Activated naive CD8-positive, alpha-beta T cell treated with anti-CD3 and anti-CD28 coated beads, Interleukin-2, amount 10 ng/mL, durations not matched to agents 7 days and 5 days (primary cell): ENCODE measurements around the gene RFC2. TPM values are rescaled to one million over a fixed set of nuclear protein-coding genes. Genes with fewer than 3 reads are reported as not detected.
"Not testable (repeated sequence)": the region's sequence is repeated elsewhere in the genome, so short reads cannot be mapped to it uniquely, and the experiment has no call there.

Source experiments
- ATAC-seq: fragments of 150-1000 bp; cut with Tn5 transposase; one replicate; pipeline ENCODE4 v1.10.0; 2021; ENCODE audit warnings: low read depth, moderate library complexity
- POLR2A ChIA-PET: fragments of 350-600 bp; sonication (Branson Sonifier 250); formaldehyde crosslinking; loops from one replicate; lab custom pipeline; 2021; ENCODE audit warnings: antibody characterized with exemption; lab: Charles Lee
- DNase-seq: peaks from one replicate; pipeline ENCODE4 v3.0.0; 2021
- H3K27ac Mint-ChIP-seq: one replicate; pipeline ENCODE4 v1.8.0; 2022; ENCODE audit warnings: mild to moderate bottlenecking, mixed read lengths
- H3K27me3 Mint-ChIP-seq: one replicate; pipeline ENCODE4 v1.8.0; 2022; ENCODE audit warnings: mild to moderate bottlenecking, moderate library complexity, mixed read lengths
- H3K36me3 Mint-ChIP-seq: one replicate; pipeline ENCODE4 v1.8.0; 2021; ENCODE audit warnings: mild to moderate bottlenecking, mixed read lengths
- H3K4me1 Mint-ChIP-seq: one replicate; pipeline ENCODE4 v1.8.0; 2021; ENCODE audit warnings: mixed read lengths
- H3K4me3 Mint-ChIP-seq: one replicate; pipeline ENCODE4 v1.8.0; 2022; ENCODE audit warnings: mild to moderate bottlenecking, moderate library complexity, mixed read lengths
- H3K9me3 Mint-ChIP-seq: one replicate; pipeline ENCODE4 v1.8.0; 2021; ENCODE audit warnings: mixed read lengths
- total RNA-seq, 2 experiments: library from RNA; stranded (reverse); gene quantifications; one replicate each; pipeline ENCODE4 v1.2.3, GENCODE V29; 2021

RFC2 gene
- total RNA-seq, 2 experiments from 2014 or later, result 53.0 to 56.6 TPM

DNA sequence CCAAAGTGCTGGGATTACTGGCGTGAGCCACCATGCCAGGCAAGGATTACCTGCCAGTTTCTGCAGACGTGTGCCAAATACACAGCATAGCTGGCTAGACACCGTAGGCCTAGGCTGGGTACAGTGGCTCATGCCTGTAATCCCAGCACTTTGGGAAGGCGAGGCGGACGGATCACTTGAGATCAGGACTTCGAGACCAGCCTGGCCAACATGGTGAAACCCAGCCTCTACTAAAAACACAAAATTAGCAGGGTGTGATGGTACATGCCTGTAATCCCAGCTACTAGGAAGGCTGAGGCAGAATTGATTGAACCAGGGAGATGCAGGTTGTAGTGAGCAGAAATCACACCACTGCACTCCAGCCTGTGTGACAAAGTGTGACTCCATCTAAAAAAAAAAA is 868 bp downstream of the RFC2 start:
- peaks cover 23% of the 10 kb centered on the region for H3K36me3 Mint-ChIP-seq
- peak overlapping the region; percentile 94 for H3K27ac Mint-ChIP-seq
- H3K4me1 Mint-ChIP-seq, result peaks cover 29% of the 10 kb centered on the region
- ATAC-seq (no peak), DNase-seq (no peak)
- POLR2A ChIA-PET, result interaction anchor here (1.1 to 1.6 kb wide), 3 partner anchors 9 to 42 kb away, joined by 3 to 5 read pairs (median 4); no protein-coding TSS in a partner anchor
- H3K9me3 Mint-ChIP-seq, result no peaks in the 10 kb centered on the region
- peak overlapping the region; percentile 94 for H3K4me3 Mint-ChIP-seq
- H3K27me3 Mint-ChIP-seq, result no peaks in the 10 kb centered on the region

DNA sequence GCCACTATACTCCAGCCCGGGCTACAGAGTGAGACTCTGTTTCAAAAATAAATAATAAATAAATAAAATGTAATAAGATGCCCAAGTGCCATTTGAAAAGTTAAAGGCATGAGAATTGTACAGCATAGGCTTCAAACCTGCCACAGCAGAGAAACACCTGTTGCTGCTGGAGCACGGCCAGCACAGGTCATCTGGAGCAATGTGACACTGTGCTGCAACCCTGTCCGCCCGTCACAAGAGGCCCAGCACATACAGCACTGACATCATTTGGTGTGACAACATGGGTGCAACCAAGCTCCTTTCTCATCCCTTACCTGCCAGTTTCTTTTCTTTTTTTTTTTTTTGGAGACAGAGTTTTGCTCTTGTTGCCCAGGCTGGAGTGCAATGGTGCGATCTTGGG is 1.3 kb downstream of the RFC2 start:
- no peaks in the 10 kb centered on the region for H3K9me3 Mint-ChIP-seq
- H3K4me1 Mint-ChIP-seq, result peaks cover 31% of the 10 kb centered on the region
- H3K36me3 Mint-ChIP-seq, result peaks cover 26% of the 10 kb centered on the region
- DNase-seq (no peak), ATAC-seq (no peak)
- H3K4me3 Mint-ChIP-seq, result peak overlapping the region; percentile 94
- POLR2A ChIA-PET, result interaction anchor here (0.6 to 1.6 kb wide), 5 partner anchors 8 to 542 kb away, joined by 3 to 9 read pairs (median 4); no protein-coding TSS in a partner anchor
- no peak overlapping the region for H3K27ac Mint-ChIP-seq
- no peaks in the 10 kb centered on the region for H3K27me3 Mint-ChIP-seq

DNA sequence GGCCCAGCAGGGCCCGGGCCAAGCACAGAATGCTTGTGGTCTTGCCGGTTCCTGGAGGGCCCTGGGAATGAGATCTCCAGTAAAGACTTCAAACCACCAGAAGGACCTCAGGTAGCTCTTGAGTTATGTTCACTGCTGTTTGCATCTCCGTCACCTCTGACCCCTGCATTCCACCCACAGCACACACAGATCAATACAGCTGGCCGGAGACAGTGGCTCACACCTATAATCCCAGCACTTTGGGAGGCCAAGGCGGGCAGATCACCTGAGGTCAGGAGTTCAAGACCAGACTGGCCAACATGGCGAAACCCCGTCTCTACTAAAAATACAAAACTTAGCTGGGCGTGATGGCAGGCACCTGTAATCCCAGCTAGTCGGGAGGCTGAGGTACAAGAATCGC is 5.1 kb downstream of the RFC2 start:
- peaks cover 23% of the 10 kb centered on the region for H3K36me3 Mint-ChIP-seq

DNA sequence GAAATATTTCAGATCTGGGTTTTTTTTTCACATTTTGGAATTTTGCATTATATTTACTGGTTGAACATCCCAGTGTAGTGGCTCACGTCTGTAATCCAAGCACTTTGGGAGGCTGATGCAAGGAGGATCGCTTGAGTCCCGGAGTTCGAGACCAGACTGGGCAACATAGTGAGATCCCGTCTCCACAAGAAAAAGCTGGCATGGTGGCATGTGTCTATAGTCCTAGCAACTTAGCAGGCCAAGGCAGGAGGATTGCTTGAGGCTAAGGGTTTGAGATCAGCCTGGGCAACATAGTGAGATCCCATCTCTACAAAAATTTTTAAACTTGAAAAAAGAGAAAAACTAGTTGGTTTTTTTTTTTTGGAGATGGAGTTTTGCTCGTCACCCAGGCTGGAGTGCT is 6.0 kb downstream of the RFC2 start:
- H3K27me3 Mint-ChIP-seq, result no peaks in the 10 kb centered on the region
- ATAC-seq (no peak), DNase-seq (no peak)
- POLR2A ChIA-PET, result no interaction called here
- no peak overlapping the region for H3K4me3 Mint-ChIP-seq
- no peak overlapping the region for H3K27ac Mint-ChIP-seq
- no peaks in the 10 kb centered on the region for H3K9me3 Mint-ChIP-seq
- peaks cover 21% of the 10 kb centered on the region for H3K4me1 Mint-ChIP-seq
- H3K36me3 Mint-ChIP-seq, result peaks cover 25% of the 10 kb centered on the region

More for the DNA sequence above, 5.1 kb downstream of the RFC2 start:
- ATAC-seq, H3K27ac Mint-ChIP-seq, H3K4me3 Mint-ChIP-seq, POLR2A ChIA-PET, H3K27me3 Mint-ChIP-seq, DNase-seq, H3K9me3 Mint-ChIP-seq: not testable (repeated sequence)
- H3K4me1 Mint-ChIP-seq, result peaks cover 20% of the 10 kb centered on the region

DNA sequence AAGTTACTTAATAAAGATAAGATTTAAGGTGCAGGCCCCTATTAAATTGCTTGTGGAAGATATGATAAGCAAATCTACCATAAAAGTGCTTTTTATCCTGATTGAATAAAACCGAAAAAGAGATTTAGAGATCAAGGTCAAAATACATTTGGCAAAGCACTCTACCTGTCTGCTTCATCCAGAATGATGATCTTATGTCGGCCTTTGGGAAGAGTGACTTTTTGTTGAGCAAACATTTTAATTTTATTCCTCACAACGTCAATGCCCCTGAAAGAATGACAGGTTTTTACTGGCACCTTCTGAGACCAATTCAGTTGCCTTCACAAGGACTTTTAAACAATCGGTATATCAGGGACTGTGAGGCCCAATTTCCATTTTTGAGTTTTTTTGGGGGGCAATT is 7.7 kb downstream of the RFC2 start:
- no peak for DNase-seq
- H3K4me3 Mint-ChIP-seq, result no peak overlapping the region
- H3K27ac Mint-ChIP-seq, result no peak overlapping the region
- ATAC-seq, result no peak
- no peaks in the 10 kb centered on the region for H3K9me3 Mint-ChIP-seq
- no peaks in the 10 kb centered on the region for H3K27me3 Mint-ChIP-seq
- peaks cover 27% of the 10 kb centered on the region for H3K36me3 Mint-ChIP-seq
- POLR2A ChIA-PET, result no interaction called here
- H3K4me1 Mint-ChIP-seq, result peaks cover 21% of the 10 kb centered on the region

DNA sequence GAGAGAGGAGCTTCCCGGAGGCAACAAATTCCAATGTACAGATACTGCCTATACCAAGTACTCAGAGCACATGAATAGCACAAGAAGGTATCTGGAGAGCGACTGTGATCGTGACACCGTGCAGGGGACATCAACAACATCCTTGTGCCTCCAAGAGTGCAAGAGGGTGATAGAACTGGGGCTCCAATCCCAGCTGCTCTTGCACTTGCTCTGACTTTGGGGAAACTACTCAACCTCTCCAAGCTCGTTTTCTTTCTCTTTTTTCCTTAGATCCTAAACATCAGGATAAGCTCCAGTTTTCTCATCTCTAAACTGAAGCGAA is 12.1 kb downstream of the RFC2 start:
- H3K27ac Mint-ChIP-seq, result peak overlapping the region; percentile 9

DNA sequence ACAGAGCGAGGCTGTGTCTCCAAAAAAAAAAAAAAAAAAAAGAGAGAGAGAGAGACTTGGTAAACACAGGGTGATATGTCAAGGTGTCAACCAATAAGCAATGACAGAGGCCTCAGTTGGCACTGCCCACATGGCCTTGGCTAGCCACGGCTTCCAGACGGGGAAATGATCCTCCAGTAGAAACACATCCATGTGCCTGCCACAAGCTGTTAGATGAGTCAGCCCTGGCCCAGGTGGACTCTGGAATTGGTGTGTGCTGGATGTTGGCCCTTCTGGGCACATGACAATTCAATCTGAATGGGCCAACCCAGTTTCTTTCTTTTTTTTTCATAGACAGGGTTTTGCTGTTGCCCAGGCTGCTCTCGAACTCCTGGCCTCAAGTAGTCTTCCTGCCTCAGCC is 13.7 kb downstream of the RFC2 start:
- POLR2A ChIA-PET, result interaction anchor here (0.7 kb wide), 1 partner anchor 47 kb away, joined by 5 read pairs; no protein-coding TSS in a partner anchor
- H3K27me3 Mint-ChIP-seq, result no peaks in the 10 kb centered on the region

More for the DNA sequence above, 12.1 kb downstream of the RFC2 start:
- Mint-ChIP-seq H3K9me3 (no peaks in the 10 kb centered on the region), H3K4me1 (peaks cover 17% of the 10 kb centered on the region), H3K4me3 (no peak overlapping the region), H3K36me3 (peaks cover 25% of the 10 kb centered on the region), H3K27me3 (no peaks in the 10 kb centered on the region)
- ATAC-seq (no peak), DNase-seq (no peak)
- POLR2A ChIA-PET, result interaction anchor here (1.2 kb wide), 1 partner anchor 48 kb away, joined by 3 read pairs; no protein-coding TSS in a partner anchor

DNA sequence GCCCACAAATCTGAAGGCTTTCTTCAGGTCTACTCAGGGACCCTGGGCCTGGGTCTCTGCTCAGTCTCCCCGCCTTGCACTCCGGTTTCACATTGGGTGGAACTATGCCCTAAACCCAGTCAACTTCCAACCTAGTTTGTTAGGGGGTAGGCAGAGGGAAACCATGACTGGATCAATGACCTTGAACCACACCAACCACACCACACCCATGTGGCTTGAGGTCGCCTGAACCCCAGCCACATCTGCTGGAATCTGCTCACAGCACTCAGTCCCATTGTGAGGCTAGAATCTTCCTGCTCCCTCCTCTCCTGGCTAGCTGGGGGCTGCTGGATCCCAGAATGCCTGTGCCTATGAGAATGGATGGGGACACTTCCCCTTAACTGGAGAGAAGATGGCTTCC is 17.9 kb downstream of the RFC2 start:
- DNase-seq (peak; percentile 72), ATAC-seq (peak; percentile 55)
- Mint-ChIP-seq H3K4me1 (peaks cover 20% of the 10 kb centered on the region), H3K4me3 (peak overlapping the region; percentile 10), H3K27ac (peak overlapping the region; percentile 54), H3K36me3 (peaks cover 46% of the 10 kb centered on the region), H3K27me3 (no peaks in the 10 kb centered on the region), H3K9me3 (no peaks in the 10 kb centered on the region)
- POLR2A ChIA-PET, result interaction anchor here (0.6 to 1.7 kb wide), 3 partner anchors 10 to 18 kb away, joined by 3 to 5 read pairs (median 4); no protein-coding TSS in a partner anchor

More for the DNA sequence above, 13.7 kb downstream of the RFC2 start:
- H3K4me1 Mint-ChIP-seq, result peaks cover 25% of the 10 kb centered on the region
- peaks cover 32% of the 10 kb centered on the region for H3K36me3 Mint-ChIP-seq
- H3K27ac Mint-ChIP-seq, result no peak overlapping the region
- no peaks in the 10 kb centered on the region for H3K9me3 Mint-ChIP-seq
- no peak overlapping the region for H3K4me3 Mint-ChIP-seq
- DNase-seq (no peak), ATAC-seq (no peak)

DNA sequence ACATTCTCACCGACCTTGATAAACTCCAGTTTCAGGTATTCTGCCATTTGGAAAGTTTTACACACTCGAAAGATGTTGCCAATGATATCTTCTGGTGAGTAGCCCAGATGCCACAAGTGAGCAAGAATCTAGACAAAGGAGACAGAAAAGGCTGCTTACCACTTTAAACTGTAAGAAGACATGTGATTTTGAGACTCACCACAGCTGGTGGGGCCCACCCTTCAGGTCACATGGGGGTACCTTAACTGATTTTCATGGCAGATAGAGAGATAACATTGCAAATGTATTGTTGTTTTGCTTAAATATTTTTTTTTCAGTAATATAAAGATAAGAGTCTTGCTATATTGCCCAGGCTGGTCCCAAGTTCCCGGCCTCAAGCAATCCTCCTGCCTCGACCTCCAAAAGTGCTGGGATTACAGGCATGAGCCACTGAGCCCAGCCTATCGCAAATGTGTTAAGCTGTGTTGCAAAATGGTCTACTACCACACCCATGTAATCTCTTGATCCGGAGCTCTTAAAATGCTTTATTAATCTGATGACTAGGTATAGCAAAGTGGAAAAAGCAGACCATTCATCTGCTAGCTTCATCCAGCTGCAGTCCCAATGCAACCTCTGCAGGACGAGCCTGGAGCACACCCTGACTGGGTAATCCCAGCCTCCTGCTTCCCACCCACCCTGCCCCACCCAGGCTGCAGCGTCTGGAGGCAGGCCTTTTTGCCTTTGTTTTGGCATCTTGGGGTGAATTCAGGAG is 18.5 kb downstream of the RFC2 start:
- Mint-ChIP-seq H3K9me3 (no peaks in the 10 kb centered on the region), H3K4me3 (no peak overlapping the region), H3K27ac (no peak overlapping the region), H3K36me3 (peaks cover 48% of the 10 kb centered on the region), H3K27me3 (no peaks in the 10 kb centered on the region), H3K4me1 (peaks cover 24% of the 10 kb centered on the region)
- peak; percentile 15 for ATAC-seq
- no peak for DNase-seq
- POLR2A ChIA-PET, result interaction anchor here (1.2 to 1.7 kb wide), 2 partner anchors 9 to 17 kb away, joined by 4 to 5 read pairs; no protein-coding TSS in a partner anchor

DNA sequence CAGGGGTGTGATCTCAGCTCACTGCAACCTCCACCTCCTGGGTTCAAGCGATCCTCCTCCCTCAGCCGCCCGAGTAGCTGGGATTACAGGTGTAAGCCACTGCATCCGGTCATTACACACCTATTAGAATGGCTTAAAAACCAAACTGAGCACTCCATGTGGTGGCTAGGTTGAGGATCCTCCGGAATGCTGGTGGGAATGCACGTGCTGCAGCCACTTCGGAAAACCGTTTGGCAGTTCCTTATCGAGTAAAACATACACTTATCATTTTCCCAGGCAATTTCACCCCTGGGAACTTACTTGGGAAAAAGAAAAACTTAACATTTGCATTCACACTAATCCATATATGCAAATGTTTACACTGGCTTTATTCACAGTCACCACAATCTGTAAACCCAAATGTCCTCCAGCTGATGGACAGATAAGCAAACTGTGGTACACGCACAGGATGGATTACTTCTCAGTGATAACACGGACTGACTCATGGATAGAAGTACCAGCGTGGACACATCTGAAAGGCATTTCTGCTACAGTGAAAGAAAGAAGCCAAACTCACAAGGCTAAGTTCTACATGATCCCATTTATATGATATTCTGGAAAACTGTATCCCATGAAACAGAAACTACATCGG is 20.4 kb downstream of the RFC2 start:
- ATAC-seq, result no peak
- peaks cover 24% of the 10 kb centered on the region for H3K4me1 Mint-ChIP-seq
- POLR2A ChIA-PET, result interaction anchor here (1.2 kb wide), 1 partner anchor 23 kb away, joined by 4 read pairs; no protein-coding TSS in a partner anchor
- H3K27me3 Mint-ChIP-seq, result no peaks in the 10 kb centered on the region
- H3K9me3 Mint-ChIP-seq, result no peaks in the 10 kb centered on the region
- peaks cover 48% of the 10 kb centered on the region for H3K36me3 Mint-ChIP-seq
- DNase-seq, result no peak
- no peak overlapping the region for H3K4me3 Mint-ChIP-seq
- H3K27ac Mint-ChIP-seq, result no peak overlapping the region

DNA sequence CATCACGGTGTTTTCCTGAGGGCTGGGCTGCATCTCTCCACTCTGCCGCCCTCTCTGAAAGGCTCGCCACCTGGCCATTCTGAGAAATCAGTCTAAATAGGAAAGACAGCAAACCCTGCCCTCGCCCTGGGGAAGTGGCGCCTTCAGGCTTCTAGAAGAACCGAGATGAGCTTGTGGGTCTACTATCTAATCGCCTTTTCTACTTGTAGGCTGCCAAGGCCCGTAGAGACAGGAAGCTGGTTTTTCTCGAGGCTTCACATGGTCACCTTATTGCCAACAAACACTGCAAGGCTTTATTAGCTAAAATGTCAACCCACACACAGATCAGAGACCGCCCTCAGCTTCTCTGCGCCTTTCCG is 23.0 kb downstream of the RFC2 start:
- Mint-ChIP-seq H3K4me3 (peak overlapping the region; percentile 20), H3K36me3 (peaks cover 44% of the 10 kb centered on the region), H3K4me1 (peaks cover 18% of the 10 kb centered on the region), H3K9me3 (no peaks in the 10 kb centered on the region), H3K27me3 (no peaks in the 10 kb centered on the region), H3K27ac (peak overlapping the region; percentile 68)
- peak; percentile 41 for ATAC-seq
- DNase-seq, result no peak
- POLR2A ChIA-PET, result interaction anchor here (1.0 to 1.3 kb wide), 2 partner anchors 13 to 21 kb away, joined by 4 to 9 read pairs; no protein-coding TSS in a partner anchor

DNA sequence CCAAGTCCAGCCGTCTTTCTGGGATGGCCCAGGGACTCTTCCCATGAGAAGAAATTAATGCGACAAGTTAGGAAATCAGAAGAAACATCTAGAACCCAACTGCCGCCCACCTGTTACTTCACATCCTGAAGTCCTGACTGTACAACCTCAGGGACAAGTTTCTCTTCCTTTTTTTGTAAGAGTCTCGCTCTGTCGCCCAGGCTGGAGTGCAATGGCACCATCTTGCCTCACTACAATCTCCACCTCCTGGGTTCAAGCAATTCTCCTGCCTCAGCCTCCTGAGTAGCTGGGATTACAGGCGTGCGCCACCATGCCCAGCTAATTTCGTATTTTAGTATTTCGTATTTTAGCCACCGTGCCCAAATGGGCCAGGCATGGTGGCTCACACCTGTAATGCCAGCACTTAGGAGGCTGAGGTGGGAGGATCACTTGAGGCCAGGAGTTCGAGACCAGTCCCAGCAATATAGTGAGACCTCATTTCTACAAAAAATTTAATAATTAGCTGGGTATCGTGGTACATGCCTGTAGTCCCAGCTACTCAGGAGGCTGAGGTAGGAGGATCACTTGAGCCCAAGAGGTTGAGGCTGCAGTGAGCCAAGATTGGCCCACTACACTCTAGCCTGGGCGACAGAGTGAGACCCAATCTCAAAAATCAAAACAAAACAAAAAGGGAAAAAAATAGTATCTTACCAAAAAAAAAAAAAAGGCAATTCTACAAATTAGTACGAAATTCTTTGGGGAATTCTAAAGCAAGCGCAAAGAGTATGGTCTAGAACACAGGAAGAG is 23.6 kb downstream of the RFC2 start:
- peaks cover 43% of the 10 kb centered on the region for H3K36me3 Mint-ChIP-seq

More for the DNA sequence above, 23.6 kb downstream of the RFC2 start:
- H3K9me3 Mint-ChIP-seq, result no peaks in the 10 kb centered on the region
- H3K4me3 Mint-ChIP-seq, result no peak overlapping the region
- no peak for DNase-seq
- H3K27me3 Mint-ChIP-seq, result no peaks in the 10 kb centered on the region
- POLR2A ChIA-PET, result interaction anchor here (1.0 to 1.3 kb wide), 2 partner anchors 12 to 22 kb away, joined by 4 to 9 read pairs; no protein-coding TSS in a partner anchor
- H3K27ac Mint-ChIP-seq, result peak overlapping the region; percentile 68
- H3K4me1 Mint-ChIP-seq, result peaks cover 16% of the 10 kb centered on the region
- ATAC-seq, result no peak
